GM12874 (cell line): ENCODE measurements around the gene TMEM167B.

Experiments
- CTCF ChIP-seq: IDR thresholded peaks from 2 replicates; pipeline ENCODE4 v1.5.1; 2011; ENCODE audit warnings: low read depth, mild to moderate bottlenecking, control low read depth, low read length, moderate library complexity; ENCODE audit not compliant: insufficient read depth

Gene TMEM167B

GRCh38 chr1:109120356-109120755 is 29.8 kb downstream of the TMEM167B start:
- no peak for TF ChIP-seq CTCF

- no peak for TF ChIP-seq CTCF
Measured at GRCh38 chr1:109131059-109131458, 40.5 kb downstream of the TMEM167B start.

- no peak for TF ChIP-seq CTCF
Measured at GRCh38 chr1:109131800-109132199, 41.2 kb downstream of the TMEM167B start.

- no peak for TF ChIP-seq CTCF
Measured at GRCh38 chr1:109133002-109133706, 42.6 kb downstream of the TMEM167B start.

- TF ChIP-seq CTCF: no peak
Measured at GRCh38 chr1:109133815-109134214, 43.3 kb downstream of the TMEM167B start.

GRCh38 chr1:109134423-109134822 is 43.9 kb downstream of the TMEM167B start:
- TF ChIP-seq CTCF: no peak

GRCh38 chr1:109135940-109136339 is 45.4 kb downstream of the TMEM167B start:
- no peak for TF ChIP-seq CTCF

- no peak for TF ChIP-seq CTCF
Measured at GRCh38 chr1:109136766-109137165, 46.2 kb downstream of the TMEM167B start.
